GM12875 (cell line): ENCODE results near the gene TBC1D22A.

ENCODE experiments used
- H3K4me3 ChIP-seq: one replicate; pipeline ENCODE4 v1.5.1; 2011; ENCODE audit warnings: low read depth, low read length, control low read depth
- TF ChIP-seq, protein P1 (sequence below): IDR thresholded peaks from 2 replicates; pipeline ENCODE4 v1.5.1; 2011; ENCODE audit warnings: low read depth, mild to moderate bottlenecking, control low read depth, inconsistent platforms, low read length, moderate library complexity, borderline replicate concordance; ENCODE audit not compliant: insufficient read depth

The TBC1D22A gene

GRCh38 chr22:47196166-47196849 is 433.9 kb downstream of the TBC1D22A start:
- TF ChIP-seq, protein P1, sequence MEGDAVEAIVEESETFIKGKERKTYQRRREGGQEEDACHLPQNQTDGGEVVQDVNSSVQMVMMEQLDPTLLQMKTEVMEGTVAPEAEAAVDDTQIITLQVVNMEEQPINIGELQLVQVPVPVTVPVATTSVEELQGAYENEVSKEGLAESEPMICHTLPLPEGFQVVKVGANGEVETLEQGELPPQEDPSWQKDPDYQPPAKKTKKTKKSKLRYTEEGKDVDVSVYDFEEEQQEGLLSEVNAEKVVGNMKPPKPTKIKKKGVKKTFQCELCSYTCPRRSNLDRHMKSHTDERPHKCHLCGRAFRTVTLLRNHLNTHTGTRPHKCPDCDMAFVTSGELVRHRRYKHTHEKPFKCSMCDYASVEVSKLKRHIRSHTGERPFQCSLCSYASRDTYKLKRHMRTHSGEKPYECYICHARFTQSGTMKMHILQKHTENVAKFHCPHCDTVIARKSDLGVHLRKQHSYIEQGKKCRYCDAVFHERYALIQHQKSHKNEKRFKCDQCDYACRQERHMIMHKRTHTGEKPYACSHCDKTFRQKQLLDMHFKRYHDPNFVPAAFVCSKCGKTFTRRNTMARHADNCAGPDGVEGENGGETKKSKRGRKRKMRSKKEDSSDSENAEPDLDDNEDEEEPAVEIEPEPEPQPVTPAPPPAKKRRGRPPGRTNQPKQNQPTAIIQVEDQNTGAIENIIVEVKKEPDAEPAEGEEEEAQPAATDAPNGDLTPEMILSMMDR, result no peak
- no peak overlapping the region for H3K4me3 ChIP-seq

GRCh38 chr22:47196881-47197772 is 434.7 kb downstream of the TBC1D22A start:
- TF ChIP-seq, protein P1, result no peak
- no peak overlapping the region for H3K4me3 ChIP-seq

DNA sequence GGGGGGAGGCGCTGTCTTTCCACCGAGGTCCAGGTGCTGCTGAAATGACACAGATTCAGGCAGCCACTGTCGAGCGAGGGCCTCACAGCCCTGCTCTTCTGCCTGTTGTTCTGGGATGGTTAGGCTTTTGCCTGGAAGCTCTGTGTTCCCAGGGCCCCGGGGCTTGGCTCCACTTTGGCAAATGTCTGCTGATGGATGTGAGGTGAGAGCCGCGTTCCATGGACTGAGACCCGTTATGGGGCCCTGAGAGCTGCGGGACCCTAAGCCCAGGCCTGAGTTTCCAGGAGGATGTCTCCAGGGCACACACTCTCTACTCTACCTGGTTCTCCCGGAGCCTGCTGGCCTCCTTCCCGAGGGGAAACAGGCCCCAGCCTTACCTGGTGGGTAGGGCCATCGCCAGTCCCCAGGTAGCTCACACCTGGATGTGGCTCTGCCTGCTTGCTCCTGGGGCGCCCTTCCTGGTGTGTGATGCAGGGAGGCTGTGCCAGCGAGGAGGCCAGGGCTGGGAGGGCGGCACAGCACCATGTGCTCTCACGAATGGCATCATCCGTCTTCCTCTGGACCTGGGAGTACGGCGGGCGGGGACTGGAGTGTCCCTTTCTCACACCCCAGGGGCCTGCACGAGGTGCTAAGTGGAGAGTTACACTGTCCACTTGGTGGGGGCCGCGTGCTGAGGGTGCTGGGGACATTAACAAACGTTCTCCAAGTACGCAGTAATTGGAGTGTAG is 435.5 kb downstream of the TBC1D22A start:
- H3K4me3 ChIP-seq, result no peak overlapping the region
- TF ChIP-seq, protein P1, result no peak

GRCh38 chr22:47198801-47199251 is 436.4 kb downstream of the TBC1D22A start:
- TF ChIP-seq, protein P1, result no peak
- H3K4me3 ChIP-seq, result no peak overlapping the region

DNA sequence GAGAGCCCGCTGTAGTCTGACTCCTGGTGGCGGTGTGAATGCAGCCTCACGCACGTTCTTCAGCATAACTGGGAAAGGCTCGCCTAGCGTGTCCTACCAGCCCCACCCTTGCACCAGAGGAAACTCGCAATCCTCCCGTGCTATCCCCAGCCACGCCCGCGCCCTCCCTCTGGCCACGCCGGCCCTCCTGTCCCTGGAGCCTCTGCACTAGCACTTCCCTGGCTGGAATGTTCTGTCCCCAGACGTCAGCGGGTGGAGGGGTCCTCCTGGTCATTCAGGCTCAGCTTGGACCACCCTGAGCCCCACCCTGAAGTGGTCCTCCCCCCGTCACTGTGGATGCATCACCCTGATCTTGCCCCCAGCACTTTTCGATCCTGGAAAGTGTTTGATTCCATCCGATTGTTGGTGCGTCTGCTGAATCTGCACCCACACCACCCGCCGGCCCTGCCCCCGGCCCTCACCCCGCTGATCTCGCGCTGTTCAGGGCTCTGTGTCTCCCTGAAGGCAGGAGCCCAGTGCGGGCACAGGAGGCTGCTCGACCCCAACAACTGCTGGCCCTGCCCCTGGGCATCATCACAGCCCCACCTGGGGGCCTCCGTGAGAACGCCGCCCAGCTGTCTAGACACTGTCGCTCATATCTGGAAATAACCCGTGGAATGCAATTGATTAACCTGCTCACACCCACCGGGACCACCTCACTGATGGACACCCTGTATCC is 437.0 kb downstream of the TBC1D22A start:
- TF ChIP-seq, protein P1, result no peak
- no peak overlapping the region for H3K4me3 ChIP-seq

- no peak overlapping the region for H3K4me3 ChIP-seq
- TF ChIP-seq, protein P1, result no peak
Observed at GRCh38 chr22:47199979-47200272, 437.5 kb downstream of the TBC1D22A start.
